ENCODE data around the gene KTN1.

Gene KTN1

GRCh38 chr14:55614304-55614703, 34.3 kb downstream of the KTN1 start:
- no peak for DNase-seq

- no peak for DNase-seq
These were observed 40.3 kb downstream of the KTN1 start for GRCh38 chr14:55620277-55620676.

- DNase-seq = no peak
These were observed 41.0 kb downstream of the KTN1 start for GRCh38 chr14:55620981-55621380.

GRCh38 chr14:55621391-55621790, 41.4 kb downstream of the KTN1 start:
- no peak for DNase-seq

DNA sequence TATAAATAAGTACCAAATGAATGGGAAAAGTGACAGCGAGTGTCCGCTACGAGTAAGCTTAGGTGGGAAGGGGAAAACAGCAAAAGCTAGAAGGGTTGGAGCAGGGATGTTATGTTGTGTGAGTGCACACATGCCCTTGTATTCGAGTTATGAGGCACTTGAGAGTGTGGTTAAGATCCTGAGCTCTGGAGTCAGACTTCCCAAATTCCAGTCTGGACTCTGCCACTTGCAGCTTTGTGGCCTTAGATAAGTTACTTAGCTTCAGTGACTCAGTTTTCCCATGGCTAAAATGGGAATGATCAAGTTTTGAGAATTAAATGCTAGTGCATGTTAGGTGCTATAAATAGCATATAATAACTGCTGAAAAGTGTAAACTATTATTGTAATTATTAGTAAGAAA, 44.9 kb downstream of the KTN1 start:
- DNase-seq = no peak

DNA sequence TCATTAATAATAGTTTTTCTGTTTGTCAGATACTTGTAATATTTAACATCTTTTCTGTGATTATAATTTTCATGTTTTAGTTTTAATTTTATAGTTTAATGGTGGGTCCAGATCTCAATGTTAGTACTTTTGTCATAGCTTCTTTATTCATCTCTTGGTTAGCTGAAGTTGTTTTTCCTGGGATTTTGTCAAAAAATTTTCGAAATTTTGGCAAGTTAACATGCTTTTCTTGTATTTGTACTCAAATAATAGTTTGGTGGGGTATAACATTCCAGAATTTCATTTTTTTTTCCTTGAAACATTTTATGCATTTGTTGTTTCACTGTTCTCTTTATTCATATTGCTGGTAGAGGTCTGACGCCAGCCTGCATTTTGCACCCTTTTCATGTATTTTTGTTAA, 45.5 kb downstream of the KTN1 start:
- no peak for DNase-seq

GRCh38 chr14:55626131-55626530, 46.1 kb downstream of the KTN1 start:
- DNase-seq = no peak

- DNase-seq = no peak
These were observed 48.4 kb downstream of the KTN1 start for GRCh38 chr14:55628426-55628825.

DNA sequence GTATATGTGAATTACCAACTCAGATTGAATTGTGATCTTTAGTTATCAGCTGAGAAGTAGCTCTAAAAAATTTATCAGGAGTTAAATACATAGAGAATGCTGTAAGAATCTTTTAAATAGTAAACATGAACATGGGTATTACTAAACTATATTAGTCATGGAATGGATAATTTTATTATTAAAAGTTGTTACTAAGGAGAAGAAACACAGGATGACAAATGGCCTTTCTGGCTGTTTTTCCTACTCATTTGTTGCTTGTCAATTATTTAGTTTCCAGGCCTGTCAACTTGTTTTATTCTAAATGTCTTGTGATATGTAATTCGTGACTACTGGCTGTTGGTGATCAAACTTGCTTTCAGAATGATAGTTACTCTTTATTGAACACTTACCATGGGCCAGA, 58.7 kb downstream of the KTN1 start:
- DNase-seq = no peak

- no peak for DNase-seq
These were observed 61.3 kb downstream of the KTN1 start for GRCh38 chr14:55641290-55641689.

GRCh38 chr14:55641954-55642353, 61.9 kb downstream of the KTN1 start:
- DNase-seq = no peak

DNA sequence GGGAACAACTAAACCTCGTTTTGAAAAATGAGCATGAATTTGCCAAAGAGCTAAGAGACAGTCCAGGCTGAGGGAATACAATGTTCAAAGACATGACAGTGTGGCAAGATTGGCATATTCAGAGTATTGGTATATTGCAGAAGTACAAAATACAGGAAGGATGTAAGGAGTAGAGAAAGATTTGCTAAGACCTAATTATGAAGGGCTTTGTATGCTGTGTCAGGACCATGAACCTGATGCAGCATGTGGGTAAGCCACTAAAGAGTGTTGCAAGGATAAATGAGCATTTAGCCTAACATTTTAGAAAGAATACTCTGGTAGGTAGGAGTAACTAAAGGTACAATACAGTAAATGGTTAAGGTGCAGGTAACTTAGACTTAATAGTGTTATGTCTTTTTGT, 65.1 kb downstream of the KTN1 start:
- DNase-seq = no peak

DNA sequence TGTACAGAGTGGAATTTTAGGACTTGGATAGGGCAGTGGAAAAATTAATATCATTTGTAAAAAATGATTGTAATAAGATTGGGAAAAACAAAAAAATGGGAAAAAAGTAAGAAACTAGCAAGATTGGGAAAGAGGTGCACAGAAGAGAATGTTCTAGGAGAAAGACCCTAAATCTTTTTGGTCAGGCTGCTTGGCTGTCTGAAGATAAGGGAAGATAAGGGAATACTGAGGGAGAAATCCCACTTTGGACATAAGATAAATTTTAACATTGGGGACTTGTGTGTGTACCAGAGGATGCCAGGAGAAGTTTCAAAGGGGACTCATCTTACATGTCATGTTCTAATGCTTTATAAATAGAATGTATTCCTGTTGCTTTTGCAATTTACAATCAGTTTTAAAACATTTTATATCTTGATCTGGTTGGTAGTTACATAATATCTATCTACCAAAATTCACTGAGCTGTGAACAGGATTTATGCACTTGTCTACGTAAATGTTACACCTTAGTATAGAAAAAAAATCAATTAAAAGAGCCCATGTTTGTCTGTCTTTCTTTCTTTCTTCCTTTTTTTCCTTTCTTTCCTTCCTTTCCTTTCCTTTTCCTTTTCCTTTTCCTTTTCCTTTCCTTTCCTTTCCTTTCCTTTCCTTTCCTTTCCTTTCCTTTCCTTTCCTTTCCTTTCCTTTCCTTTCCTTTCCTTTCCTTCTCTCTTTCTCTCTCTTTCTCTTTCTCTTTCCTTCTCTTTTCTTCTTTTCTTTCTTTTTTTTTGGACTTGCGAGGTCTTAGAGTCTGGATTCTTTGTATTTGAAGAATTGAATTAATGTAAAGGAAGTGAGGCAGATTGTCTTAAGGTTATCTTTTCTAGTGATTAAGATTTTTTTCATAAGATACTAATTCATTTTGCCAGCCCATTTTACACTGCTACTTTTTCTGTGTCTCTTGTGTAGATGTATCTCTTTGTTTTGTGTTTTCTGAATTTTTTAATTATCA, 66.1 kb downstream of the KTN1 start:
- DNase-seq = no peak

DNA sequence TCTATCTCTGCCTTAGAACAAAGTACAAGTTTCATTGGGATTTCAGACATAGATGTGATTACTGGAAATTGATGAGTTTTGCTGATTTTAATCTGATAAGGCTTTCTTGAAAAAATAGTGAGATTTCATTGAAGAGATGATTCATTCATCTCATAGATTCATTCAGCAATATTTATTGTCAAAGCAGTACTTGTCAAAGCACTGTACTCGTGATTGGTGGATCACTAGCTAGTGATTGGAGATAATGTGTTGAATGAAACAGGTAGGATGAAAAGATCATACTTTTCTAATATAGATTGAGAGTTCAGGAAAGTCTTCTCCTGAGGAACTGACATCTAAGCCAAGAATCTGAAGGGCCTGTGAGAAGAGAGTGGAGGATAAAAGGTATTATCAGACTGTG, 71.0 kb downstream of the KTN1 start:
- no peak for DNase-seq

- DNase-seq = no peak
These were observed 74.2 kb downstream of the KTN1 start for GRCh38 chr14:55654243-55654642.

DNA sequence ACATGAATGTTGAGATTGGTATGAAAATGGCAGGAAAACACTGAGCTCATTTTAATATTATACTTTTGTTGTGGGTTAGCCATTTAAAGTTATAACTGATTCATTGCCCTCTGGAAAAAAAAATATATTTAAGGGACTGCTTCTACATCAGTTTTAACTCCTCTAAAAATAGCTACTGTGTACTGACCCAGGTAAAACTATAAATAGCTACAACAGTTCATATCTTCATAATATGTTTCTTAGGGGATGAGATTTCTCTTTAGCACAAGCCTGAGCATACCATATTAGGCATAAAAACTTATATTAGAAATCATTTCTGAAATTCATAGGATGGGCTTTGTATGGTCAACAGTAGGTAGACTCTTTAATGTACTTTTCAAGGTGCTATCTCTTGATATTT, 81.0 kb downstream of the KTN1 start:
- DNase-seq = no peak

GRCh38 chr14:55662752-55663151, 82.7 kb downstream of the KTN1 start:
- no peak for DNase-seq

- DNase-seq = no peak
These were observed 85.2 kb downstream of the KTN1 start for GRCh38 chr14:55665067-55665675.

- no peak for DNase-seq
These were observed 87.8 kb downstream of the KTN1 start for GRCh38 chr14:55667801-55668200.

GRCh38 chr14:55671641-55672040, 91.6 kb downstream of the KTN1 start:
- no peak for DNase-seq

DNA sequence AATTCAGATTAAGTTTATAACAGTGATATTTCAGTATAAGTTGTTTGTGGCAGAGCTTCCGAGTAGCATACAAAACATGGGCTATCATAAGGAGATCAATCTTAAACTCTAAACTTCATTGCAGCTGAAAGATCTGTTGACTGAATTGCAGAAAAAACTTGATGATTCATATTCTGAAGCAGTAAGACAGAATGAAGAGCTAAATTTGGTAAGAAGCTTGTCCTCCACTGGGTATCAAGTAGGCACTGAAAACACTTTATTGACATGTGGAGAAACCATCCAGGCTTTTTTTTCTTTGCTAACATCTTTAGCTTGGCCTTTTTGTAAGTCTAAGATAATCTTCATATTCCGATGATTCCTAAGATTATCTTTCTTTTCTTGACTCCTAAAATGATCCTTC, 93.0 kb downstream of the KTN1 start:
- DNase-seq = no peak

DNA sequence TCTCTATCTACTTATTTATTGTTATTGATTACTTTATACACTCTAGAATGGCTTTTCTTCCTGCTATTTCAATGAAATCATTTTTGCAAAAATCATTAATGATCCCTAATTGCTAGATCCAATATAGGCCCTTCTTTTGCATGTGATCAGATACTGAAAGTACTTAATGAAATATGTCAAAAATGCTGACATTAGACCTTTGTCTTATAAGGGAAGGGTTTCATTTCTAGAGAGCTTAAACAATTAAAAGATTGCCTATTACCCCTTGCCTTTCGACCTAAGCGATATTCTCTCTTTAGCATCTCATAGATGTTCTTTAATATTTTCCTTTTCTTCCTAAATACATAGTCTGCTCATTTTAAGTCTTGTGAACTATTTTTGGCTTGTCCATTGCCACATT, 101.1 kb downstream of the KTN1 start:
- no peak for DNase-seq

DNA sequence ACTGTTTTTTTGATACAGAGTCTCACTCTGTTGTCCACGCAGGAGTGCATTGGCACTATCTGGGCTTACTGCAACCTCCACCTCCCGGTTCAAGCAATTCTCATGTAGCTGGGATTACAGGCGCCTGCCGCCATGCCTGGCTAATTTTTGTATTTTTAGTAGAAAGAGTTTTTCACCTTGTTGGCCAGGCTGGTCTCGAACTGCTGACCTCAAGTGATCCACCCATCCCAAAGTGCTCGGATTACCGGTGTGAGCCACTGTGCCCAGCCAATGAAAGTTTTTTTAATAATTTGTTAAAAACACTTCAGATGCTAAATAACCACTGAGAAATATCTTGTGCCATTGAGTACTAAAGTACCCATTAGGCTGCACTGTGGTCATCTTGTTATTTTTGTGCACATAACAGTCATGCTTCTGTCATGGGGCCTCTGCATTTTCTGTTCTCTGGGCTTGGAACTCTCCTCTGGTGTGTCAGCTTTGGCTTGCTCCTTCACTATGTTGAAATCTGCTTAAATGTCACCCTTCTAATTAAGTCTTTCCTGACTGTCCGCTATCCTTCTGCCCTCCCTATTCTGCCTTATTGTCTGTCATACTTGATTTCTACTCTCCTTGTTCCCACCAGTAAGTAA, 105.1 kb downstream of the KTN1 start:
- no peak for DNase-seq

DNA sequence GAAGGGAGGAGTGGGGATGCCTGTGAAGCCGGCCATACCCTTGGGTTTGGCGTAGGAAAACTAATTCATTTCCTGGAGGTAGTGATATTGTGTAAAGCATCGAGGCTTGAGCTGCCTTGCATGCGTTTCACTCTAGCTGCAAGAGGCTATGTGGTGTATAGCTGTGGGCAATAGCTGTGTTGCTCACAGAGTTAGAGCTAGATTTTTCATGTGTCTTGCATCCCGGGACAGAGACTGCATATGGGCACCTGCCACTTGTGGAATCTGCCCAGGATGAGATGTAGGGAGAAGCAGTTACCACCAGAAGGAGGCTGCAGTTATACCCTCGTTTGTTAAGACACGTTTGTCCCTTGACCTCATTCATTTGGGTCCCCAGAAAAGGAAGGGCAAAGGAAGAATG, 106.7 kb downstream of the KTN1 start:
- no peak for DNase-seq

Measured in NCI-H345 (cell line).